SU-DHL-6 (cell line): Measurements from ENCODE around the gene PSMA5.
"Not testable (repeated sequence)": the region's sequence is repeated elsewhere in the genome, so short reads cannot be mapped to it uniquely, and the experiment has no call there.

Experiments used
- H2AFZ ChIP-seq: fragments of 200-600 bp; sonication (generic); 2 replicates; pipeline ENCODE4 v1.6.1; 2014; ENCODE audit warnings: low read depth, mild to moderate bottlenecking, moderate library complexity, mixed read lengths, antibody characterized with exemption, low read length; ENCODE audit not compliant: severe bottlenecking
- H3F3A ChIP-seq: fragments of 200-600 bp; shearing (Covaris generic); 2 replicates; pipeline ENCODE4 v1.6.0; 2016; ENCODE audit warnings: antibody characterized with exemption, mild to moderate bottlenecking; ENCODE audit not compliant: insufficient read depth
- H3K27ac ChIP-seq: fragments of 200-600 bp; sonication (generic); 2 replicates; pipeline ENCODE4 v1.5.1; 2016; ENCODE audit warnings: low read depth, mild to moderate bottlenecking, low read length, moderate library complexity, mixed read lengths
- H3K27me3 ChIP-seq: fragments of 200-600 bp; sonication (generic), shearing (Covaris generic); 2 replicates; pipeline ENCODE4 v1.6.0; 2014; ENCODE audit warnings: mild to moderate bottlenecking, low read length
- H3K36me3 ChIP-seq: fragments of 200-600 bp; sonication (generic); 2 replicates; pipeline ENCODE4 v1.6.1; 2014; ENCODE audit warnings: mild to moderate bottlenecking, low read length, mixed read lengths
- H3K4me2 ChIP-seq: fragments of 300-600, 200-600 bp; shearing (Covaris generic), sonication (generic); 2 replicates; pipeline ENCODE4 v1.6.0; 2014; ENCODE audit warnings: low read length, low read depth, mild to moderate bottlenecking; ENCODE audit not compliant: poor library complexity, severe bottlenecking
- H3K4me3 ChIP-seq: fragments of 200-600 bp; sonication (generic); 2 replicates; pipeline ENCODE4 v1.5.1; 2014; ENCODE audit warnings: antibody characterized with exemption, low read length, mild to moderate bottlenecking, mixed read lengths; ENCODE audit not compliant: insufficient read depth, poor library complexity, severe bottlenecking
- H3K79me2 ChIP-seq: fragments of 200-600 bp; sonication (generic); 2 replicates; pipeline ENCODE4 v1.6.1; 2014; ENCODE audit warnings: mild to moderate bottlenecking, low read length, moderate library complexity; ENCODE audit not compliant: insufficient read depth
- H3K9ac ChIP-seq: fragments of 200-600 bp; sonication (generic); 2 replicates; pipeline ENCODE4 v1.7.0; 2014; ENCODE audit warnings: mild to moderate bottlenecking, low read length
- H3K9me2 ChIP-seq: fragments of 200-600 bp; sonication (generic); replicated peaks from 2 replicates; pipeline ENCODE4 v1.6.1; 2014; ENCODE audit warnings: low read length; ENCODE audit not compliant: insufficient read depth
- H3K9me3 ChIP-seq: fragments of 200-600 bp; sonication (generic); 2 replicates; pipeline ENCODE4 v1.6.1; 2014; ENCODE audit warnings: low read length, mixed read lengths; ENCODE audit not compliant: insufficient read depth
- H4K20me1 ChIP-seq: fragments of 200-600 bp; sonication (generic); 2 replicates; pipeline ENCODE4 v1.6.1; 2014; ENCODE audit warnings: low read depth, mild to moderate bottlenecking, antibody characterized with exemption, low read length, moderate library complexity, mixed read lengths
- CTCF ChIP-seq: fragments of 200-600 bp; sonication (generic); IDR thresholded peaks from one replicate; pipeline ENCODE4 v1.5.1; 2017; ENCODE audit warnings: antibody characterized with exemption, mild to moderate bottlenecking, low read length, moderate library complexity; ENCODE audit not compliant: insufficient read depth, poor library complexity, severe bottlenecking
- EZH2phosphoT487 ChIP-seq: fragments of 200-600 bp; sonication (generic), shearing (Covaris generic); conservative IDR thresholded peaks from 2 replicates; pipeline ENCODE4 v1.6.1; 2018; ENCODE audit warnings: mild to moderate bottlenecking, antibody characterized with exemption, low read length, moderate library complexity, mixed read lengths

Gene PSMA5

GRCh38 chr1:109377698-109378097, 48.5 kb downstream of the PSMA5 start:
- no peaks in the 10 kb centered on the region for H3K36me3 ChIP-seq
- H3K4me2 ChIP-seq = no peak overlapping the region
- TF ChIP-seq EZH2phosphoT487 (no peak), CTCF (no peak)
- H2AFZ ChIP-seq = no peak overlapping the region
- no peak overlapping the region for H3K4me3 ChIP-seq
- H3K9ac ChIP-seq = no peak overlapping the region
- no peaks in the 10 kb centered on the region for H3K9me2 ChIP-seq
- no peaks in the 10 kb centered on the region for H3K9me3 ChIP-seq
- no peak overlapping the region for H3K27ac ChIP-seq
- no peaks in the 10 kb centered on the region for H3K27me3 ChIP-seq
- no peaks in the 10 kb centered on the region for H3F3A ChIP-seq
- H4K20me1 ChIP-seq = no peaks in the 10 kb centered on the region
- no peaks in the 10 kb centered on the region for H3K79me2 ChIP-seq

GRCh38 chr1:109373696-109374095, 52.6 kb downstream of the PSMA5 start:
- not testable (repeated sequence) for H3K27ac ChIP-seq, H3K9me2 ChIP-seq, H3K36me3 ChIP-seq, H4K20me1 ChIP-seq, H3K4me3 ChIP-seq, H3K79me2 ChIP-seq, H3K9ac ChIP-seq, H3F3A ChIP-seq, H3K4me2 ChIP-seq, H3K27me3 ChIP-seq, H2AFZ ChIP-seq, H3K9me3 ChIP-seq

- Histone ChIP-seq H3K79me2 (no peaks in the 10 kb centered on the region), H3F3A (no peaks in the 10 kb centered on the region)
These were observed 53.1 kb downstream of the PSMA5 start for GRCh38 chr1:109373126-109373525.

GRCh38 chr1:109372281-109372680, 54.0 kb downstream of the PSMA5 start:
- H3K79me2 ChIP-seq = no peaks in the 10 kb centered on the region
- no peaks in the 10 kb centered on the region for H3F3A ChIP-seq
- no peaks in the 10 kb centered on the region for H3K9me2 ChIP-seq
- H3K9ac ChIP-seq = no peak overlapping the region
- no peaks in the 10 kb centered on the region for H3K36me3 ChIP-seq
- H3K4me2 ChIP-seq = no peak overlapping the region
- no peak overlapping the region for H3K27ac ChIP-seq
- H3K27me3 ChIP-seq = no peaks in the 10 kb centered on the region
- H3K4me3 ChIP-seq = no peak overlapping the region
- TF ChIP-seq EZH2phosphoT487 (no peak), CTCF (no peak)
- H4K20me1 ChIP-seq = no peaks in the 10 kb centered on the region
- no peak overlapping the region for H2AFZ ChIP-seq
- no peaks in the 10 kb centered on the region for H3K9me3 ChIP-seq

More at GRCh38 chr1:109373126-109373525, 53.1 kb downstream of the PSMA5 start:
- no peak overlapping the region for H2AFZ ChIP-seq
- no peaks in the 10 kb centered on the region for H3K27me3 ChIP-seq
- no peak overlapping the region for H3K9ac ChIP-seq
- no peak overlapping the region for H3K4me2 ChIP-seq
- no peaks in the 10 kb centered on the region for H3K36me3 ChIP-seq
- H4K20me1 ChIP-seq = no peaks in the 10 kb centered on the region
- no peaks in the 10 kb centered on the region for H3K9me2 ChIP-seq
- no peak overlapping the region for H3K27ac ChIP-seq
- H3K9me3 ChIP-seq = no peaks in the 10 kb centered on the region
- H3K4me3 ChIP-seq = no peak overlapping the region
- TF ChIP-seq EZH2phosphoT487 (no peak), CTCF (no peak)
